Measurements from ENCODE around the gene ATXN7L1. TPM values are rescaled to one million over a fixed set of nuclear protein-coding genes. Genes with fewer than 3 reads are reported as not detected.

The ATXN7L1 gene
- polyA plus RNA-seq, 1 of the 3 experiments (the other 2 are of a cell fraction), result 6.0 TPM

GRCh38 chr7:105698531-105698930, 177.9 kb downstream of the ATXN7L1 start:
- Histone ChIP-seq H3K4me1 (ENCODE audit: control insufficient read depth in 1 of 2, insufficient read depth in 2 of 2, low read depth in 1 of 2, low read length in 1 of 2) (no peaks in the 10 kb centered on the region), H3K4me2 (no peak overlapping the region), H3K27me3 (ENCODE audit: insufficient read depth) (no peaks in the 10 kb centered on the region), H3K9me3 (no peaks in the 10 kb centered on the region), H4K20me1 (ENCODE audit: insufficient read depth) (no peaks in the 10 kb centered on the region), H3K27ac (ENCODE audit: low read depth in 2 of 2, low read length in 1 of 2) (no peak overlapping the region), H3K4me3 (ENCODE audit: low read depth in 2 of 2, low read length in 1 of 2) (no peak overlapping the region), H3K79me2 (ENCODE audit: insufficient read depth) (no peaks in the 10 kb centered on the region), H3K36me3 (replicated peaks in 1 of 2; ENCODE audit: control insufficient read depth in 1 of 2, insufficient read depth in 2 of 2, low read length in 1 of 2) (no peaks in the 10 kb centered on the region), H2AFZ (ENCODE audit: low read depth) (no peak overlapping the region), H3F3A (replicated peaks; ENCODE audit: insufficient read depth) (no peaks in the 10 kb centered on the region), H3K9me2 (no peaks in the 10 kb centered on the region), H3K9ac (no peak overlapping the region)
- no peak for DNase-seq
- POLR2A ChIA-PET, result no interaction called here
- no peak for TF ChIP-seq NRF1 (IDR thresholded peaks at IDR 0.05; ENCODE audit: low read depth, low read length)
- no peak for TF ChIP-seq FOSL2 (IDR thresholded peaks at IDR 0.05; ENCODE audit: borderline replicate concordance, low read depth)
- no peak for TF ChIP-seq USF2 (IDR thresholded peaks at IDR 0.05; ENCODE audit: borderline replicate concordance, low read depth, low read length)
- WGBS (ENCODE audit: low lambda C conversion rate), result 89% methylated on average over 6 of the region's 6 CpGs
- CTCF ChIA-PET, result interaction anchor here (1.7 kb wide), 1 partner anchor 15 kb away, joined by 4 read pairs; no protein-coding TSS in a partner anchor

GRCh38 chr7:105697753-105698152, 178.6 kb downstream of the ATXN7L1 start:
- Histone ChIP-seq H2AFZ (ENCODE audit: low read depth) (no peak overlapping the region), H3K27ac (ENCODE audit: low read depth in 2 of 2, low read length in 1 of 2) (no peak overlapping the region), H3K79me2 (ENCODE audit: insufficient read depth) (no peaks in the 10 kb centered on the region), H3K9ac (no peak overlapping the region), H3F3A (replicated peaks; ENCODE audit: insufficient read depth) (no peaks in the 10 kb centered on the region), H4K20me1 (ENCODE audit: insufficient read depth) (no peaks in the 10 kb centered on the region), H3K36me3 (replicated peaks in 1 of 2; ENCODE audit: control insufficient read depth in 1 of 2, insufficient read depth in 2 of 2, low read length in 1 of 2) (no peaks in the 10 kb centered on the region), H3K4me1 (ENCODE audit: control insufficient read depth in 1 of 2, insufficient read depth in 2 of 2, low read depth in 1 of 2, low read length in 1 of 2) (no peaks in the 10 kb centered on the region), H3K4me3 (ENCODE audit: low read depth in 2 of 2, low read length in 1 of 2) (no peak overlapping the region), H3K4me2 (no peak overlapping the region), H3K9me2 (no peaks in the 10 kb centered on the region), H3K9me3 (no peaks in the 10 kb centered on the region), H3K27me3 (ENCODE audit: insufficient read depth) (no peaks in the 10 kb centered on the region)
- no peak for DNase-seq
- TF ChIP-seq JUND (IDR thresholded peaks at IDR 0.05) (no peak), FOXJ3 (CRISPR knock-in tag; IDR thresholded peaks at IDR 0.05) (no peak), USF2 (IDR thresholded peaks at IDR 0.05; ENCODE audit: borderline replicate concordance, low read depth, low read length) (no peak), NFIC (IDR thresholded peaks at IDR 0.05; ENCODE audit: borderline replicate concordance) (no peak), ELF1 (IDR thresholded peaks at IDR 0.05) (no peak), FOSL2 (IDR thresholded peaks at IDR 0.05; ENCODE audit: borderline replicate concordance, low read depth) (no peak), MAX (IDR thresholded peaks at IDR 0.05; ENCODE audit: low read depth) (no peak), RAD21 (IDR thresholded peaks at IDR 0.05; ENCODE audit: low read length) (no peak), RFX5 (IDR thresholded peaks at IDR 0.05; ENCODE audit: low read length) (no peak), TAF1 (IDR thresholded peaks at IDR 0.05; ENCODE audit: borderline replicate concordance, low read depth, low read length) (no peak), POLR2AphosphoS5 (IDR thresholded peaks at IDR 0.05; ENCODE audit: low read depth, low read length) (no peak), RCOR1 (IDR thresholded peaks at IDR 0.05; ENCODE audit: low read length) (no peak), GABPA (IDR thresholded peaks at IDR 0.05; ENCODE audit: low read depth) (no peak), REST (IDR thresholded peaks at IDR 0.05; ENCODE audit: low read depth, low read length) (no peak), RXRA (IDR thresholded peaks at IDR 0.05; ENCODE audit: borderline replicate concordance, low read depth) (no peak), IRF3 (IDR thresholded peaks at IDR 0.05; ENCODE audit: low read depth, low read length) (no peak), SIN3A (IDR thresholded peaks at IDR 0.05; ENCODE audit: borderline replicate concordance, low read depth, low read length) (no peak), CHD2 (IDR thresholded peaks at IDR 0.05; ENCODE audit: low read length, partially characterized antibody) (no peak), NRF1 (IDR thresholded peaks at IDR 0.05; ENCODE audit: low read depth, low read length) (no peak)
- ChIA-PET CTCF (interaction anchor here (1.7 kb wide), 1 partner anchor 14 kb away, joined by 4 read pairs; no protein-coding TSS in a partner anchor), POLR2A (no interaction called here)
- WGBS (ENCODE audit: low lambda C conversion rate), result 95% methylated on average over 5 of the region's 5 CpGs

Data from SK-N-SH (cell line).